ENCODE data around the gene DLK1. TPM values are rescaled to one million over a fixed set of nuclear protein-coding genes. Genes with fewer than 3 reads are reported as not detected.
A peak's percentile ranks its signal among the peaks of the same experiment; 100 is the strongest.

The DLK1 gene
- total and polyA plus RNA-seq, 2 of the 4 experiments (the other 2 are of a cell fraction) = under 0.01 to 0.07 TPM

DNA sequence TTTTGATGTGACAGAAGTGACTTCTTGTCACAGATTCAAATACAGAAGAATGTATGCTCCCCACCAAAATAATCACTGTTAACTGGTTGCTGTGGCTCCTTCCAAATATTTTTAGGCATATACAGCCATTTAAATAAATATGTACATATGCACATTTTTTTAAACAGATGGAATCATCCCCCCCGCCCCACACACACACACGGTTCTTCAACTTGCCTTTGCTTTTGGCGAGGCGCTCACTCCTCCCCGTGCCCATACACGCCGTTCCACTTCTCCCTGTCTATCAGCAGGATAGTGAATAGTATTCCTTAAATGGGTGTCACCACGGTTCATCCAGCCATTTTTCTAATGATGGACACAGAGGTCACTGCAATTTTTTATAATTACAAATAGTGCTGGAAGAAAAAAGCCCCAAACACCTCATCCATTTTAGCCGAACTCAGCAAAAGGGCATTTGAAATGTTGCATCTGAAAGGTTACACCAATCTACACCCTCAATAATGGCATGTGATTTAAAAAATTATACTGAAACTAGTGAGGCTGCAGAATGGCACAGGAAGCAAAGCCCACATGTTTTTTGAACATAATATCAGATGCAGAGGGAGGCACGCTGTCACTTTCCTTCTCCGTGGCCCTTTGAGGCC, 60.0 kb downstream of the DLK1 start:
- no peak overlapping the region for H2BK20ac ChIP-seq (ENCODE audit: low read depth, low read length)
- no peak overlapping the region for H2BK120ac ChIP-seq (ENCODE audit: low read depth, low read length)
- H4K8ac ChIP-seq (ENCODE audit: low read depth in 2 of 2, low read length in 2 of 2) = no peak overlapping the region
- ATAC-seq (ENCODE audit: low read depth) (no peak), DNase-seq (no peak)
- no peak overlapping the region for H3K4me2 ChIP-seq (ENCODE audit: low read depth, low read length)
- BruUV-seq (replicated peaks) = no TSS peak
- H4K5ac ChIP-seq (ENCODE audit: low read depth, low read length) = no peak overlapping the region
- no peak overlapping the region for H2AFZ ChIP-seq (replicated peaks; ENCODE audit: low read length, poor library complexity)
- H3K23ac ChIP-seq (ENCODE audit: low read depth, low read length) = no peak overlapping the region
- no peak overlapping the region for H3K9ac ChIP-seq (ENCODE audit: low read depth, low read length)
- H3K18ac ChIP-seq (ENCODE audit: low read depth, low read length) = no peak overlapping the region
- peaks cover 47% of the 10 kb centered on the region for H3K27me3 ChIP-seq (ENCODE audit: control insufficient read depth, insufficient read depth, low read length)
- H3K27ac ChIP-seq (ENCODE audit: insufficient read depth, low read length) = no peak overlapping the region
- intact Hi-C loops (cut with micrococcal nuclease) (no loop called here), dilution Hi-C loops (cut with HindIII; ENCODE audit: low sequenced_read_pairs, unreplicated experiment) (no loop called here), in situ Hi-C loops (cut with MboI; ENCODE audit: low sequenced_read_pairs) (no loop called here)
- H3K4ac ChIP-seq (ENCODE audit: low read depth, low read length) = no peak overlapping the region
- no peaks in the 10 kb centered on the region for H3K9me1 ChIP-seq (ENCODE audit: insufficient read depth, low read length)
- H2BK15ac ChIP-seq (ENCODE audit: low read depth, low read length) = no peak overlapping the region
- no peaks in the 10 kb centered on the region for H3K9me3 ChIP-seq (ENCODE audit: control insufficient read depth, insufficient read depth, low read length)
- no peak overlapping the region for H3K4me3 ChIP-seq (ENCODE audit: insufficient read depth, low read depth, low read length)
- no peaks in the 10 kb centered on the region for H4K20me1 ChIP-seq (ENCODE audit: insufficient read depth, low read length)
- POLR2A ChIA-PET (ENCODE audit: unreplicated experiment) = no interaction called here
- H3K14ac ChIP-seq (replicated peaks; ENCODE audit: low read depth, low read length) = no peak overlapping the region
- no peak overlapping the region for H2AK5ac ChIP-seq (ENCODE audit: low read depth, low read length)
- no peak overlapping the region for H4K91ac ChIP-seq (ENCODE audit: insufficient read depth, low read depth, low read length)
- TF ChIP-seq MAFK (IDR thresholded peaks at IDR 0.05; ENCODE audit: low read depth, low read length) = peak; percentile 51; the same call in 1 of the 2 replicates
- TF ChIP-seq MAZ (IDR thresholded peaks at IDR 0.05; ENCODE audit: borderline replicate concordance, low read depth, low read length) = no peak
- no peaks in the 10 kb centered on the region for H3K36me3 ChIP-seq (ENCODE audit: control insufficient read depth, insufficient read depth, low read length)
- CTCF ChIA-PET = no interaction called here
- WGBS, 2 experiments (ENCODE audit: extremely low coverage in 2 of 2, insufficient read length in 1 of 2) = no CpG with 5 or more reads among the region's 11 CpGs
- no peak overlapping the region for H2AK9ac ChIP-seq (replicated peaks; ENCODE audit: low read depth, low read length, poor library complexity)
- H2BK5ac ChIP-seq (ENCODE audit: low read depth, low read length, poor library complexity, severe bottlenecking) = no peak overlapping the region
- H3K4me1 ChIP-seq (ENCODE audit: control insufficient read depth, insufficient read depth, low read length) = no peaks in the 10 kb centered on the region
- no peaks in the 10 kb centered on the region for H3K79me1 ChIP-seq (ENCODE audit: low read depth in 1 of 2, low read length in 2 of 2)
- no peak overlapping the region for H3K56ac ChIP-seq (ENCODE audit: extremely low read depth, insufficient read depth, low read length)
